Parathyroid adenoma (tissue), 2 donors: ENCODE data around the gene GLB1L.
A peak's percentile ranks its signal among the peaks of the same experiment; 100 is the strongest.

Experiments used
- H2AFZ ChIP-seq: fragments of 300-600 bp; sonication (generic); one replicate; pipeline ENCODE4 v1.7.0; 2017; ENCODE audit warnings: antibody characterized with exemption, mild to moderate bottlenecking
- H3K27ac ChIP-seq: fragments of 300-600 bp; sonication (generic); one replicate; pipeline ENCODE4 v1.7.0; 2017
- H3K27me3 ChIP-seq: fragments of 300-600 bp; sonication (generic); one replicate; pipeline ENCODE4 v1.7.0; 2017; ENCODE audit warnings: low read length; ENCODE audit not compliant: control insufficient read depth, insufficient read depth
- H3K36me3 ChIP-seq: fragments of 300-600 bp; sonication (generic); one replicate; pipeline ENCODE4 v1.7.0; 2017; ENCODE audit warnings: low read length; ENCODE audit not compliant: control insufficient read depth, insufficient read depth
- H3K4me1 ChIP-seq: fragments of 300-600 bp; sonication (generic); one replicate; pipeline ENCODE4 v1.7.0; 2017; ENCODE audit warnings: control low read depth
- H3K4me2 ChIP-seq: fragments of 300-600 bp; sonication (generic); one replicate; pipeline ENCODE4 v1.7.0; 2017; ENCODE audit warnings: low read length
- H3K4me3 ChIP-seq: fragments of 300-600 bp; sonication (generic); one replicate; pipeline ENCODE4 v1.7.0; 2017; ENCODE audit warnings: low read depth, low read length
- H3K79me2 ChIP-seq: fragments of 300-600 bp; sonication (generic); one replicate; pipeline ENCODE4 v1.7.0; 2017; ENCODE audit warnings: control low read depth
- H3K9ac ChIP-seq: fragments of 300-600 bp; sonication (generic); one replicate; pipeline ENCODE4 v1.7.0; 2017; ENCODE audit warnings: mild to moderate bottlenecking
- H3K9me3 ChIP-seq: fragments of 300-600 bp; sonication (generic); one replicate; pipeline ENCODE4 v1.7.0; 2017; ENCODE audit warnings: low read length; ENCODE audit not compliant: control insufficient read depth
- CTCF ChIP-seq: fragments of 300-600 bp; sonication (generic); IDR thresholded peaks from one replicate; pipeline ENCODE4 v1.7.0; 2017; ENCODE audit warnings: antibody characterized with exemption, mild to moderate bottlenecking
- donor health status: primary hyperparathyroidism.

GLB1L gene

GRCh38 chr2:219245148-219245898, at the start of gene GLB1L, which contains the start of gene STK16:
Gene GLB1L, minus strand, starts transcription at chr2:219245444. Its CDS starts 1,871 bp downstream, at chr2:219243573.
Gene STK16, plus strand, starts transcription at chr2:219245479. Its CDS starts 521 bp downstream, at chr2:219246000.
- TF ChIP-seq CTCF: no peak
- Histone ChIP-seq H3K9me3 (no peaks in the 10 kb centered on the region), H3K4me3 (peak within 1 kb of the TSS; percentile 91), H3K79me2 (no peaks in the 10 kb centered on the region), H3K27ac (peak within 1 kb of the TSS; percentile 89), H3K27me3 (no peaks in the 10 kb centered on the region), H3K9ac (peak within 1 kb of the TSS; percentile 20), H3K36me3 (no peaks in the 10 kb centered on the region), H2AFZ (peak within 1 kb of the TSS; percentile 85), H3K4me2 (peak within 1 kb of the TSS; percentile 89), H3K4me1 (peaks cover 22% of the 10 kb centered on the region)

GRCh38 chr2:219294356-219295351, 49.4 kb upstream of the GLB1L start:
- H3K27me3 ChIP-seq: no peaks in the 10 kb centered on the region
- H3K79me2 ChIP-seq: peaks cover 2% of the 10 kb centered on the region
- peaks cover 6% of the 10 kb centered on the region for H3K4me1 ChIP-seq
- peak overlapping the region; percentile 5 for H3K27ac ChIP-seq
- H3K9ac ChIP-seq: no peak overlapping the region
- TF ChIP-seq CTCF: peak; percentile 99
- H2AFZ ChIP-seq: peak overlapping the region; percentile 79
- H3K9me3 ChIP-seq: no peaks in the 10 kb centered on the region
- H3K4me2 ChIP-seq: peak overlapping the region; percentile 68
- peak overlapping the region; percentile 52 for H3K4me3 ChIP-seq
- H3K36me3 ChIP-seq: no peaks in the 10 kb centered on the region

- H3K79me2 ChIP-seq: peaks cover 2% of the 10 kb centered on the region
- no peaks in the 10 kb centered on the region for H3K27me3 ChIP-seq
- no peak overlapping the region for H3K4me3 ChIP-seq
- no peak overlapping the region for H2AFZ ChIP-seq
- no peaks in the 10 kb centered on the region for H3K9me3 ChIP-seq
- peaks cover 6% of the 10 kb centered on the region for H3K4me1 ChIP-seq
- H3K9ac ChIP-seq: no peak overlapping the region
- TF ChIP-seq CTCF: no peak
- no peak overlapping the region for H3K27ac ChIP-seq
- H3K36me3 ChIP-seq: no peaks in the 10 kb centered on the region
- no peak overlapping the region for H3K4me2 ChIP-seq
These were observed 48.5 kb upstream of the GLB1L start for GRCh38 chr2:219293736-219294231.

- Histone ChIP-seq H3K4me2 (no peak overlapping the region), H3K4me3 (no peak overlapping the region), H3K36me3 (no peaks in the 10 kb centered on the region), H3K9me3 (no peaks in the 10 kb centered on the region), H2AFZ (no peak overlapping the region), H3K27me3 (no peaks in the 10 kb centered on the region), H3K4me1 (peaks cover 6% of the 10 kb centered on the region), H3K79me2 (no peaks in the 10 kb centered on the region), H3K27ac (no peak overlapping the region), H3K9ac (no peak overlapping the region)
- TF ChIP-seq CTCF: no peak
These were observed 47.4 kb upstream of the GLB1L start for GRCh38 chr2:219292616-219293015.
